DOHH2 (cell line): ENCODE measurements around the gene SARNP.

ENCODE experiments used
- EZH2phosphoT487 ChIP-seq: fragments of 200-600 bp; sonication (generic); IDR thresholded peaks from 2 replicates; pipeline ENCODE4 v1.6.1; 2017; ENCODE audit warnings: borderline replicate concordance, mild to moderate bottlenecking, antibody characterized with exemption, low read length, moderate library complexity, mixed read lengths
- TF ChIP-seq, protein P1 (sequence below): fragments of 200-600 bp; sonication (generic); IDR thresholded peaks from one replicate; pipeline ENCODE4 v1.5.1; 2014; ENCODE audit warnings: antibody characterized with exemption, mild to moderate bottlenecking, low read depth, low read length; ENCODE audit not compliant: poor library complexity, severe bottlenecking

DNA sequence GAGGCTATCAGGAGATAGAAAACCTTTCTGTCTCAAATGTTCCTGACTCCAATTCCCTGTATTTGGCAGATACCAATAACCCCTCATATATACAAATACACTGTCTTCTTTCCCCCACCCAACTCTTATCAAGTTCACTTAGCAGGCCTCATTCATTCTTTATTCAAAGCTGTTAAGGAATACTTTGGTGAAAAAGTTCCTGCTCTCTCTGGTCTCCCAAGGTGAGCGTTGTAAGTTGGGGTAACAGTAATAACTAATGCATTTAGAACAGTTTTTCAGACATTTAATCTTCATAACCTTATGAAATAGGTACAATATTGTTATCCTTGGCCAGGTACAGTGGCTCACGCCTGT lies 78.5 kb downstream of the SARNP start:
- TF ChIP-seq EZH2phosphoT487, result no peak
- TF ChIP-seq, protein P1, sequence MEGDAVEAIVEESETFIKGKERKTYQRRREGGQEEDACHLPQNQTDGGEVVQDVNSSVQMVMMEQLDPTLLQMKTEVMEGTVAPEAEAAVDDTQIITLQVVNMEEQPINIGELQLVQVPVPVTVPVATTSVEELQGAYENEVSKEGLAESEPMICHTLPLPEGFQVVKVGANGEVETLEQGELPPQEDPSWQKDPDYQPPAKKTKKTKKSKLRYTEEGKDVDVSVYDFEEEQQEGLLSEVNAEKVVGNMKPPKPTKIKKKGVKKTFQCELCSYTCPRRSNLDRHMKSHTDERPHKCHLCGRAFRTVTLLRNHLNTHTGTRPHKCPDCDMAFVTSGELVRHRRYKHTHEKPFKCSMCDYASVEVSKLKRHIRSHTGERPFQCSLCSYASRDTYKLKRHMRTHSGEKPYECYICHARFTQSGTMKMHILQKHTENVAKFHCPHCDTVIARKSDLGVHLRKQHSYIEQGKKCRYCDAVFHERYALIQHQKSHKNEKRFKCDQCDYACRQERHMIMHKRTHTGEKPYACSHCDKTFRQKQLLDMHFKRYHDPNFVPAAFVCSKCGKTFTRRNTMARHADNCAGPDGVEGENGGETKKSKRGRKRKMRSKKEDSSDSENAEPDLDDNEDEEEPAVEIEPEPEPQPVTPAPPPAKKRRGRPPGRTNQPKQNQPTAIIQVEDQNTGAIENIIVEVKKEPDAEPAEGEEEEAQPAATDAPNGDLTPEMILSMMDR, result no peak
